ENCODE measurements around the gene PPAN.

- TF ChIP-seq POLR2A (IDR thresholded peaks at IDR 0.05) (no peak), CTCF (IDR thresholded peaks at IDR 0.05) (no peak), POLR2AphosphoS5 (IDR thresholded peaks at IDR 0.05) (no peak), EP300 (IDR thresholded peaks at IDR 0.05) (no peak)
Observed at GRCh38 chr19:10107817-10108367, 1.7 kb downstream of the PPAN start.

All from sigmoid colon (tissue), 4 donors.